OCI-M1 (cell line): ENCODE results near the gene RCC2.
"Not testable (repeated sequence)": the region's sequence is repeated elsewhere in the genome, so short reads cannot be mapped to it uniquely, and the experiment has no call there.

Source experiments
- DNase-seq: peaks from one replicate; lab custom pipeline; 2025; lab: John Stamatoyannopoulos, UW

Gene RCC2

DNA sequence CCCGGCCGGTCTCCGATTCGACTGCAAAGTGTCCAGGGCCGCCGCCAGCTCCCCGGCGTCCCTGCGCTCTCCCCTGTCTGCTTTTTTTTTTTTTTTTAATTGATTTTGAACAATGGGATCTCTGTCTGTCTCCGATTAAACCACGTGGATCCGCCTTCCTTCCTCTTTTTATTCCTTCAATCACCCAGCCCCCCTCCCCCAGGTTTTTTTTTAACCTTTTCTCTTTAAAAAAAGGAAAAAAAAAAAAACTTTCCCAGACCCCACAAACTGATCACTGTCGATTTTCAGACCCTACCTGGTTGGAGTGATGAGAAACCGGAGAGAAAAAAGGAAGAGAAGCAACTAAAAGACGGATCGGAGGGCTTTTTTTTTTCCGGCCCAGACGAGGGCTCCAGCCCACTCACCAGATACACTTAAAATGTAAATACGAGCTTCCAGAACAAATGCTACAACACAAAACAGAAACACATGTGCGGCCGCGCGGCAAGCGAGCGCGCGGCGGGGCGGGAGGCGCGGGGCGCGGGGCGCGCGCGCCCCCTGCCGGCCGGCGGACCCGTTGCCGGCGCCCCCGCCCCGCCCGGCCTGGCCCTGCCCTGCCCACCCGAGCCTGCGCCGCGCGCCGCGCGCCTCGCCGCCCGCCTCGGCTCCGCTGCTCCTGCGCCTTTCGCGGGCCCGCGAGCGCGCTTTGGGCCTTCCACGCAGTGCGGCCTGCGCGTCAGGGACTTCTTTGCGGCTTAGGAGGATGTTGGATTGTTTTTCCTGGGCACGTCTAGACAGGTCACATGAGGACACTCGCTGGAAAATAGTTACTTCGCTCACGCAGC lies at the start of gene RCC2:
TSS of gene RCC2 (minus strand) at position 428 of the 824 bp plus-strand sequence. CDS start 1,163 bp downstream, outside the sequence.
- peak; percentile 84 for DNase-seq

DNA sequence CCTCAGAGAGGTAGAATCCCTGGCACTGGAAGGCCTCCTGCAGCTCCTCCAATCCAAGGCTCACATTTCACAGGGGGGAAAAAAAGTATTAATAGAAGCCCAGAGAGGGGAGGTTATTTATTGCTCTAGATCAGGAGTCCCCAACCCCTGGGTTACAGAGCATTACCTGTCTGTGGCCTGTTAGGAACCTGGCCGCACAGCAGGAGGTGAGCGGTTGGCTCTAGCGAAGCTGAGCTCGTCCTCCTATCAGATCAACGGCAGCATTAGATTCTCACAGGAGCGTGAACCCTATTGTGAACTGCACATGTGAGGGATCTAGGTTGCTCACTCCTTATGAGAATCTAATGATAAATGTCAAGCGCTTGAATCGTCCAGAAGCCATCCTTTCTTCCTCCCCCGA lies 46.8 kb upstream of the RCC2 start:
- DNase-seq = no peak

DNA sequence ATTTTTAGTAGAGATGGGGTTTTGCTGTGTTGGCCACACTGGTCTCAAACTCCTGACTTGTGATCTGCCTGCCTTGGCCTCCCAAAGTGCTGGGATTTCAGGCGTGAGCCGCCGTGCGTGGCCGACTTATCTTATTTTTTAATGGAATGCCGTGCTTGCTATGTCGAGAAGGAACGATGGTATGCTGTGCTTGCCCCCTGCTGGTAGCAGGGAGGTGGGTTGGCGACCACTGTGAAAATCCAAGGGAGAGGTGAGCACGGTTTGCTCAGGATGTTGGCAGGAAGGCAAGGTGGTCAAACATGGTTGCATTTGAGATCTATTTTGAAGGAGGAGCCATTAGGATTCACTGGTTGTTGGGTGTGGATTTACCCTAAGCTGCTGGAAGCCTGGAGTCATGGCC lies 45.8 kb upstream of the RCC2 start:
- peak; percentile 7 for DNase-seq

DNA sequence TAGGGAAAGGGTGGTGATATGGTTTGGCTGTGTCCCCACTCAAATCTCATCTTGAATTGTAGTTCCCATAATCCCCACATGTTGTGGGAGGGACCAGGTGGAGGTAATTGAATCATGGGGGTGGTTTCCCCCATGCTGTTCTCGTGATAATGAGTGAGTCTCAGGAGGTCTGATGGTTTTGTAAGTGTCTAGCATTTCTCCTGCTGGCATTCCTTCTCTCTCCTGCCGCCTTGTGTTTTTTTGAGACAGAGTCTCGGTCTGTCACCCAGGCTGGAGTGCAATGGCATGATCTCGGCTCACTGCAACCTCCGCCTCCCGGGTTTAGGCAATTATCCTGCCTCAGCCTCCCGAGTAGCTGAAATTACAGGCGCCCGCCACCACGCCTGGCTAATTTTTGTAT lies 42.5 kb upstream of the RCC2 start:
- DNase-seq = not testable (repeated sequence)

DNA sequence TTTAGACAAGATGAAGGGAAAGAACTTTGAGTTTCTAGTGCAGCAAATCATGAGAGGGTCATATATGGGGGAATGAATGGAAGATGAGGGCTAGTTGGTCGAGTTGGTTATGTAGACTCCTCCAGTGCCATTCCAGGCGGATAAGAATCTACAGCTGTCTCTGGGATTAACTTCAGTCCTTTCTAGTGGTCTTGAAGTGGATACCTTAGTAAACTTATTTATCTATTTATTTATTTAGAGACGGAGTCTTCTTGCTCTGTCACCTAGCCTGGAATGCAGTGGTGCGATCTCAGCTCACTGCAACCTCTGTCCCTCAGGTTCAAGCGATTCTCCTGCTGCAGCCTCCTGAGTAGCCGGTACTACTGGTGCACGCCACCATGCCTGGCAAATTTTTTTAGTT lies 41.4 kb upstream of the RCC2 start:
- no peak for DNase-seq

DNA sequence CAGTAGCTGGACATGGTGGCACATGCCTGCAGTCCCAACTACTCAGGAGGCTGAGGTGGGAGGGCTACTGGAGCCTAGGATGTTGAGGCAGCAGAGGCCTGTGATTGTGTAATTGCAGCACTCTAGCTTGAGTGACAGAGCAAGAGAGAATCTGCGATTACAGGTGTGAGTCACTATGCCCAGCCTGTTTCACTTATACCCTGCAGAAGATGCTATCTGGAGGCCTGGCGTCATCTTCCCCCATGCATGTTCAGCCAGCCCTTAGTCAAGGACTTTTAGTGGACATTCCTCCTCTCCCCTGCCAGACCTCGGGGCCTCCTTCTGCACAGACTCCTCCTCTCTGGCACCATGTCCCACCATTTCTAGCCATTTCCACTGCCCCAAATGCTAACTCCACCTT lies 36.3 kb upstream of the RCC2 start:
- peak; percentile 28 for DNase-seq

DNA sequence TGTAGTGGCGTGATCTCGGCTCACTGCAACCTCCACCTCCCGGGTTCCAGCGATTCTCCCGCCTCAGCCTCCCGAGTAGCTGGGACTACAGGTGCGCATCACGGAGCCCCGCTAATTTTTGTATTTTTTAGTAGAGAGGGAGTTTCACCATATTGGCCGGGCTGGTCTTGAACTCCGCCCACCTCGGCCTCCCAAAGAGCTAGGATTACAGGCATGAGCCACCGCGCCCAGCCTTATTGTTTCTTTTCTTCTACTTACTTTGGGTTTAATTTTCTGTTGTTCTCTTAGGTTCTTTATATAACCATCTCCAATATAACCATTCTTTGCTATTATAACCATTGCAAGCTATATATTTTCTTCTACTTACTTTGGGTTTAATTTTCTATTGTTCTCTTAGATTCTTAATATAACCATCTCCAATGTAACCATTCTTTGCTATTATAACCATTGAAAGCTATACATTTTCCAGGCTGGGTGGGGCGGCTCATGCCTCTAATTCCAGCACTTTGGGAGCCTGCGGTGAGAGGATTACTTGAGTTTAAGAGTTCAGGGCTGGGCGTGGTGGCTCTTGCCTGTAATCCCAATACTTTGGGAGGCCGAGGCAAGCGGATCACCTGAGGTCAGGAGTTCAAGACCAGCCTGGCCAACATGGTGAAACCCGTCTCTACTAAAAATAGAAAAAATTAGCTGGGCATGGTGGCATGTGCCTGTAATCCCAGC lies 35.5 kb upstream of the RCC2 start:
- not testable (repeated sequence) for DNase-seq

DNA sequence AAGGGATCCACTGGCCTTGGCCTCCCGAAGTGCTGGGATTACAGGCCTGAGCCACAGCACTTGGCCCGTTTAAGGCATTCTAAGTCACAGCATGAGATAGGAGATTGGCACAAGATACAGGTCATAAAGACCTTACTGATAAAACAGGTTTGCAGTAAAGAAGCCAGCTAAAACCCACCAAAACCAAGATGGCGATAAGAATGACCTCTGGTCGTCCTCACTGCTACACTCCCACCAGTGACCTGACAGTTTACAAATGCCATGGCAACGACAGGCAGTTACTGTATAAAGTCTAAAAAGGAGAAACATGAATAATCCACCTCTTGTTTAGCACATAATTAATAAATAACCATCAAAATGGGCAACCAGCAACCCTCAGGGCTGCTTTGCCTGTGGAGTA lies 33.3 kb upstream of the RCC2 start:
- DNase-seq = peak; percentile 10

DNA sequence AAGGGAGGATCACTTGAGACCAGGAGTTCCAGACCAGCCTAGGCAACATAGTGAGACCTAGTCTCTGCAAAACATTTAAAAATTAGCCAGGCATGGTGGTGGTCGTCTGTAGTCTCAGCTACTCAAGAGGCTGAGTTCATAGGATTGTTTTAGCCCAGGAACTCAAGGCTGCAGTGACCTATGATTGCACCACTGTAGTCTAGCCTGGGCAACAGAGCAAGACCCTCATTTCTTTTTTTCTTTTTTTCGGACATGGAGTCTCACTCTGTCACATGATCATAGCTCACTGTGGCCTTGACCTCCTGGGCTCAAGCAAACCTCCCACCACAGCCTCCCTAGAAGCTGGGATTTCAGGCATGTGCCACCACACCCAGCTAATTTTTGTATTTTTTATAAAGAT lies 31.9 kb upstream of the RCC2 start:
- DNase-seq = no peak

DNA sequence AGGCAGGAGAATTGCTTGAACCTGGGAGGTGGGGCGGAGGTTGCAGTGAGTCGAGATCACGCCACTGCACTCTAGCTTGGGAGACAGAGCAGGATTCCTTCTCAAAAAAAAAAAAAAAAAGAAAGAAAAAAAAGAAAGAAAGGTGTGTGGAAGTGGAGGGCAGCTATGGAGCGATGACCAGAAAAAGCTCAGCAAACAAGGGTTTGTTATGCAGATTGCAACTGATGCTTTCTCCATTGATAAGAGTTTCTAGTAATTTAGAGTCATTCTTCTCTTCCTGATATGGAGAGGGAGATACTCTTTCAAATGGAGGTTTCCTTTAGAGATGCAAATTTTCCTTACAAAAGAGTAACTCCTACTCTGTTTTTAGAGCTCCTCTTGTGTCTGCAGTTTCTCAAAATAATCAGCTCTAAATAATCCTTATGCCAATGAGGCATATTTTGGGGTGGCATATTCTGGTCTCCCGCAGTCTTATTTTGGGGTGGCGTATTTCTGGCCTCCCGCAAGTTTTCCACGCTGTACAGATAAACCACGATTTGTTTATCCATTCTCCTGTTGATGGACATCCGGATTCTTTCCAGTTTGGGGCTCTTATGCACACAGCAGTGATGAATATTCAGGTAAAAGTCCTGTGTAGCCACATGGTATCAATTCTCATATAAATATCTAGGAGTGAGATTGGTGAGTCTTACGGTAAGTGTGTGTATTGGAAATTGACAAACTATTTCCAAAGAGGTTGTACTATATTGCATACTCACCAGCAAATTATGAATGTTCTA lies 30.7 kb upstream of the RCC2 start:
- no peak for DNase-seq

DNA sequence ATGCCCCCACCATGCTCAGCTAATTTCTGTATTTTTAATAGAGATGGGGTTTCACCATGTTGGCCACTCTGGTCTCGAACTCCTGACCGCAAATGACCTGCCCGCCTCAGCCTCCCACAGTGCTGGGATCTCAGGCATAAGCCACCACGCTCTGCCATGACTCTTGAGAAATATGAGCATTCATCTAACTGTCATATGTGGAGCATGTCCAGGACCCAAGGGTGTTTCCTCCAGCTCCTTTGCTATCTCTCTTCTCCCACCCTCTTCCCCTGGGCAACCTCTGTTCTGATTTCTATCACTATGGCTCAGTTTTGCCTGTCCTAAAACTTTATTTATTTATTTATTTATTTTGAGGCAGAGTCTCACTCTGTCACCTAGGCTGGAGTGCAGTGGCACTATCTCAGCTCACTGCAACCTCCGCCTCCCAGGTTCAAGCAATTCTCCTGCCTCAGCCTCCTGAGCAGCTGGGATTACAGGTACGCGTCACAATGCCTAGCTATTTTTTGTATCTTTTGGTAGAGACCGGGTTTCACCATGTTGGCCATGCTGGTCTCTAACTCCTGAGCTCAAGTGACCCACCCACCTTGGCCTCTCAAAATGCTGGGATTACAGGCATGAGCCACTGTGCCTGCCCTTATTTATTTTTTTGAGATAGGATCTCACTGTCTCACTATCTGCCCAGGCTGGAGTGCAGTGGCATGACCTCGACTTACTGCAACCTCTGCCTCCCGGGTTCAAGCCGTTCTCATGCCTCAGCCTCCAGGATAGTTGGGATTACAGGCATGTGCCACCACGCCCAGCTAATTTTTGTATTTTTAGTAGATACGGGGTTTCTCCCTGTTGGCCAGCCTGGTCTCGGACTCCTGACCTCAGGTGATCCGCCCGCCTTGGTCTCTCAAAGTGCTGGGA lies 29.1 kb upstream of the RCC2 start:
- DNase-seq = not testable (repeated sequence)

DNA sequence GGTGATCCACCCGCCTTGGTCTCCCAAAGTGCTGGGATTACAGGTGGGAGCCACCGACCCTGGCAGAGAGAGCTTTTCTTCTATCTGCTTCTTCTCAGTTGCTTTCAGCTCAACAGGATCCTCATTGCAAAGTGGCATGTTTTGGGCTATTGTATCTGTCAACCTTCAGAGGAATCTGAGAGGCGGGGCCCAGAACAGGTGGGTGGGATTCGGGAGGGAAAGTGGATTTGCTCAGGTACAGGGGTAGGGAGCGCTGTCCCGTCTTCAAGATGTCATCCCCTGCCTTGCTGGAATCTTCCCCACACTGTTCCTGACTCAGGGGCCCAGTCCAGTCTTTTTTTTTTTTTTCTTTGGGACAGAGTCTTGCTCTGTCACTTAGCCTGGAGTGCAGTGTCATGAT lies 26.9 kb upstream of the RCC2 start:
- no peak for DNase-seq

DNA sequence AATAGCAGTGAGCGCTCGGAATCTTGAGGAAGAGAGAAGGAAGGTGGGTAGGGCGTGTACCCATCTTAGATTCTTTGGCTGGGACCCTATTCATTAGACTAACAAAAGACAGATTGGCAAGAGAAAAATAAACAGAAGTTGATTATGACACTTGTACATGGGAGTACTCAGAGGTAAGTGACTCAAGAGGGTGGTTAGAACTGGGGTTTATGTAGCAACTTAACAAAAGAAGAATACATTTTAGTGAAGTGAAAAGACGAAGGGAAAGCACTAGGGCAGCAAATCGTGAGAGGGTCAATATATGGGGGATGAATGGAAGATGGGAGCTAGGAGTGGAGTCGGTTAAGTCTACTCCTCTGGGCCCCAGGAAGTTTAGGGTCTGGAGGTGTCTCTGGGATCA lies 25.8 kb upstream of the RCC2 start:
- no peak for DNase-seq

DNA sequence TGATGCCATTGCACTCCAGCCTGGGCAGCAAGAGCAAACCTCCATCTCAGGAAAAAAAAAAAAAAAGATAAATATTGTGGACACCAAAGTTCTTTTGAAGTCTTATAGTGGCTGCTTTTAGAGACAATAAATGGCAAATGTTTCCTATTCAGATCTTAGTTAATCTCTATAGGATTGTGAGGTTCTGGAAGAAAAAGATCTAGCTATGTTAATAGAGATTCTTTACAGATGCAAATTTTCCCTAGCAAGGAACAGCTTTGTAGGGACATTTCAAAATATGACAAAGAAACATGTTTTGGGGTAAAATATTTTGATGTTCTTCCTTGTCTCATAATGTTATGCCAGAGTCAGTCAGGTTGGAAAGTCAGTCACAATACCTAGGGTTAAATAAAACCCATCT lies 24.5 kb upstream of the RCC2 start:
- DNase-seq = no peak

DNA sequence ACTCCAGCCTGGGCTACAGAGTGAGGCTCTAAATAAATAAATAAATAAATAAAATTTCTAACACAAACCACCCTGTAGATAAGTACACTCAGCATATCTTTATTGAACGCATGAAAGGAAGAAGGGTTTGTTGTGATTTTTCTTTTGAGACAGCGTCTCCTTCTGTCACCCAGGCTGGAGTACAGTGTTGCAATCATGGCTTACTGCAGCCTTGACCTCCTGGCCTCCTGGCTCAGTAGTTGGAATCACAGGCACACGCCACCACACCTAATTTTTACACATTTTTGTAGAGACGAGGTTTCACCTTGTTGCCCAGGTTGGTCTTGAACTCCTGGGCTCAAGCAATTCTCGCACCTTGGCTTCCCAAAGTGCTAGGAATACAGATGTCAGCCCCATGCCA lies 23.2 kb upstream of the RCC2 start:
- no peak for DNase-seq

DNA sequence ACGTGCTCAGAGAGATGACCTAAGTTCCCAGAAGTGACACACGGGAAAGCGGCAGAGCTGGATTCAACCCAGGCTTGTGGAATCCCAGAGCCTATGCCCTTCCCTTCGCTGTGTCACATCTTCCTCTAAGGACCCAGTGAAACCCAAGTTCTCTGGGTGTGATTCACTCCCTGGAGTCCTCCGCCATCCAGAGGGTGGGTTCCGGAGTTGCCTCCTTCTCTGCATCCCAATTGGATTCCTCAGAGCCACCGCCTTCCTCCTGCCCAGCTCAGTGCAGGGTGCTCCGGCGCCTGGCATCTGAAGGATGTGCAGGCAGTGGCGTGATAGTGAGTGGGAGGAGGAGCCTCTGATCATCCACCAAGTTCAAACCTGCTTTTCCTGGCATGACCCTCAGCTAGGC lies 20.7 kb upstream of the RCC2 start:
- no peak for DNase-seq

DNA sequence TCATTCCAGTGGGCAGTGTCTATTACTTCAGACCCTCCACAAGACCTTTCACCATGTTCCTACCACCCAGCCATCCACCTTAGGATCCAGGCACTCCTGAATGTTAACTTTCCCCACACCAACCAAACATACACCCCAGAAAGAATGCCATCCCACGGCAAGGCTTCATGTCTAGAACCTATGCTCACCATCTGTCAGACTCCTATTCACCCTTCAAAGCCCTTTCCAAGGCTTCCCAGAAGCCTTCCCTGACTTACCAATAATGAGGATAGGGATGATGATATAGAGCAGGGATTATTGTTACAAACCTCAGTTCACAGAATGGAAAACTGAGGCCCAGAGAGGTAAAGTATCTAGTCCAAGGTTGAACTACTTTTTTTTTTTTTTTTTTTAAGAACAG lies 19.3 kb upstream of the RCC2 start:
- DNase-seq = no peak

DNA sequence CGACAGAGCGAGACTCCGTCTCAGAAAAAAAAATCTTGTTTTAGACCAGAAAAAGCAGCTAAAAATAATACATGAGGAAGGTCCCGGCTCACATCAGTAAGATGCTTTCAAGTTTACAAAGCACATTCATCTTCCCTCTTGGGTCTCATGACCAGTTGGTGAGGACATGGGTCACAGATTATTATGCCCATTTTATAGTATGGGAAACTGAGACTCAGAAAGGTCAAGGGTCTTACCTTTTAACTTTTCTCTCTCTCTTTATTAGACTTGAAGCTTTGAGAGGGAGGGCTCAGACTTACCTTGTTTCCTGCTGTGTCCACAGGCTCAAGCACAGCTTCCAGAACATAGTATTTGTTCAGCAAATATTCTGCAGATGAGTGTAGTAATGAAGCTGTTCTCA lies 13.2 kb upstream of the RCC2 start:
- DNase-seq = no peak

DNA sequence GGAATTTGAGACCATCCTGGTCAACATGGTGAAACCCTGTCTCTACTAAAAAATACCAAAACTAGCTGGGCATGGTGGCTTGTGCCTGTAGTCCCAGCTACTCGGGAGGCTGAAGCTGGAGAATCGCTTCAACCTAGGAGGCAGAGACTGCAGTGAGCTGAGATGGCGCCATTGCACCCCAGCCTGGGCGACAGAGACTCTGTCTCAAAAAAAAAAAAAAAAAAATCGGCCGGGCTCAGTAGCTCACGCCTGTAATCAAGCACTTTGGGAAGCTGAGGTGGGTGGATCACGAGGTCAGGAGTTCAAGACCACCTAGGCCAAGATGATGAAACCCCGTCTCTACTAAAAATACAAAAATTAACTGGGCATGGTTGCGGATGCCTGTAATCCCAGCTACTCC lies 12.7 kb upstream of the RCC2 start:
- DNase-seq = peak; percentile 17

DNA sequence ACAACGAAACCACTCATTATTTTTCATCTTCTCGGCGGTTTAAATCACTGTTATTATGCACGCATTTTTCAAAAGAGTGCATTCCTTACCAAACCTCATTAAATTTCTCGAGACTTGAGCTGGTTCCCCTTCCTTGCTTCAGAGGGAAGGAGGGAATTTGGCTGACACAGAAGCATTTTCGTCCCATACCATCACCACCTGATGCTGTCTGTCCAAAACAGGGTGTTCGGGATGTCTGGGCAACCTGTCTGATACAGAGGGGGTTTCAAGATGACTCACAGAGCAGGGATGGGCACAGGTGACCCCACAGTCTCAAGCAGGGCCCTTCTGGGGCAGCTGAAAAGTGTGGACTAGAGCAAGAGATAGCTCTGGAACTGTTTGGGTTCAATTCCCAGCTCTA lies 12.3 kb upstream of the RCC2 start:
- DNase-seq = no peak

DNA sequence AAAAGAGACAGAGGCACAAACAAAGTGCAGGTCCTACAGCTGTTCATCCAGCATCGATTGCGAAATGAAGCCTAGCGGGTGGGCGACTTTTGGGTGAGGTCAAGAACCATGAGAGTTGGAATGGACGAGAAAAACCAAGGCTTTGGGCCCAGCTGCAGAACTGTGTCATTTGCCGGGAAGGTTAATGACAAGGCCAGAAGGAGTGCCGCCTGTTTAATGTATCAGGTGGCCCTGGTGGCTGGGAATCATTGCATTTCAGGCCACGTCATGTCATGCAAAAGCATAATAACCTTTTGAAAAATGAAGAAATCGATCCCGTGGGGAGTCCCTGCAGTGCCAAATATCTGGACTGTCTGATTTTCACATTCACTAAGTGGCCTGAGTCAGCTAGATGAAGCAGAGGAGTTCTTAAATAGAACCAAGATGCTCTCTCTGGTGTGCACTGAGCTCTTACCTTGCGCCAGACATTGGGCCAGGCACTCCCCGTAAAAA lies 8.1 kb upstream of the RCC2 start:
- no peak for DNase-seq

DNA sequence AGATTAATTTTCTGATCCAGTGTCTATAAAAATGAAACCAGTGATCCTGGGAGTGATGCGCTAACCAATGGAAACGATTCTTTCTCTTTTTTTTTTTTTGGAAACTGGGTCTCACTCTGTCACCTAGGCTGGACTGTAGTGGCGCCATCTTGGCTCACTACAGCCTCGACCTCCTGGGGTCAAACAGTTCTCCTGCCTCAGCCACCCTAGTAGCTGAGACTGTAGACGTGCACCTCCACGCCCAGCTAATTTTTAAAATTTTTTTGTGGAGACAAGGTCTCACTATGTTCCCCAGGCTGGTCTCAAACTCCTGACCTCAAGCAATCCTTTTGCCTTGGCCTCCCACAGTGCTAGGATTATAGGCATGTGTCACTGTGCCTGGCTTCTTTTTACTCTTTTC lies 3.4 kb upstream of the RCC2 start:
- no peak for DNase-seq
